Hair follicular keratinocyte (primary cell): Measurements from ENCODE around the gene UBL4A. TPM values are rescaled to one million over a fixed set of nuclear protein-coding genes. Genes with fewer than 3 reads are reported as not detected.

Experiments
- total RNA-seq: library from RNA; depleted of rRNA; stranded (reverse); fragments of >200 nt; gene quantifications from 2 replicates; pipeline ENCODE4 v1.2.3, GENCODE V29; 2015

The UBL4A gene
- total RNA-seq: 59.2 and 60.0 TPM in 2 replicates

GRCh38 chrX:154486396-154487207 lies at the start of gene UBL4A:
TSS of gene UBL4A (minus strand) at chrX:154486615. CDS start at chrX:154486584, 31 bp downstream.

DNA sequence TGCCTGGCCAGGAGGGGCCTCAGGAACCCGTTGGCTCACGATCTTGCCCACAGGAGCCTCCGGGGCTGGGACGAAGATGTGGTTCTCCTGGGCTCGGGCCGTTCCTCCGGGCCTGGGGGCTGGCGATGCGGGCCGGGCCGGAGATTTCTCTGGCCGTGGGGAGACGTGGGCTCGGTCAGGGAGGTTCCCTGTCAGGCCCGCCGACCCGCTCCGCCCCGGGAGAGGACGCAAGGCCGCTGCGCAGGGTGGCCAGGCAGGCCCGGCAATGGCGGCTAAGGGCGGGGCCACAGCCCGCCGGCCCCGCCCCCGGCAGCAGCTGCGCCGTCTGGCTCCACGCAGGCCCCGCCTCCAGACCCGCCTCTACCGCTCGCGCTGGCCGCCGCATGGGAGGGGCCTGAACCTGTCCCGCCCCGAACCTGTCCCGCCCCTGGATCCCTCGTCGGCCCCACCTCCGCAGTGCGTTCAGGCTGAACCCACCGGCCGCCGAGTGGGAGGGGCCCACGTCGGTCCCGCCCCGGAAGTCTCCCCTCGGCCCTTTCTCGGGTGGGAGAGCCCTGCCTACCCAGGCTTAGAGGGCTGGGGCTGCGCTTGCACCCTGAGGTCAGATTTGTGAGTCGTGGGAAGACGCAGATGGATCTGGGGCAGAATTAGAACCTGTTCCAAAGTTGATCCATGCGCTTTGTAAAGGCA lies 29.7 kb upstream of the UBL4A start, which contains the start of gene FAM3A:
FAM3A (minus strand) TSS at position 267 of the 690 bp plus-strand sequence. CDS start 460 bp downstream, outside the sequence.

DNA sequence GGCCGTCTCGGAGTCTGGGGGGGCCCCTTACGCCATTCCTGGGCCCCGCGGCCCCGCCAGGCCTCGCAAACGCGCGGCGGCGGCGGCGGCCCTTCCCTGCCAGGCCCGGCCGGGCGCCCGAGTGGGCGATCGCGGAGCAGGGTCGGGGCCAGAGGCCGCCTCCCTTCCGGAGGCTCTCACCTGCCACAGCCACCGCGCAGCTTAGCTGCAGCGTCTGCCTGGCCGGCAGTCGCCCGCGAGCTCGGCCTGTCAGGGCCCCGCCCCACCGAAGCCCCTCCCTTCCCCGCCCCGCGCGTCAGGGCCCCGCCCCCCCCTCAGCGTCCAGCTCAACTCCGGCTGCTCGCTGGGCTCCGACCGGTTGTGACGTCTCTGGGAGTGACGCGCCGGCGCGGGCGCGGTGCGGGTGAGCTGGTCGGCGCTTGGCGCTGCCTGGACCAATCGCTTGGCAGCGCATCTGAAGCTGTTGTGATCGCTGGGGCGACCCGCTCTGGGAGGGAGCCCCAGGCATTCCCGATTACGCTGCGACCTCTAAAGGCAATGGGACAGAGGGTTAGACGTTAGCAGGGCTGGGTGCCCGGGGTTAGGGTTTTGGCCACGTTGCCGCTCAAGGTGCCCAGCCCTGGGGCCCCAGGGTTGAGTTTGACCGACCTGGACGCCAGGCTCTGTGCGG lies 4.1 kb upstream of the UBL4A start, which contains the start of gene SLC10A3:
SLC10A3 (minus strand) TSS at position 216 of the 670 bp plus-strand sequence. CDS start 1,689 bp downstream, outside the sequence.

DNA sequence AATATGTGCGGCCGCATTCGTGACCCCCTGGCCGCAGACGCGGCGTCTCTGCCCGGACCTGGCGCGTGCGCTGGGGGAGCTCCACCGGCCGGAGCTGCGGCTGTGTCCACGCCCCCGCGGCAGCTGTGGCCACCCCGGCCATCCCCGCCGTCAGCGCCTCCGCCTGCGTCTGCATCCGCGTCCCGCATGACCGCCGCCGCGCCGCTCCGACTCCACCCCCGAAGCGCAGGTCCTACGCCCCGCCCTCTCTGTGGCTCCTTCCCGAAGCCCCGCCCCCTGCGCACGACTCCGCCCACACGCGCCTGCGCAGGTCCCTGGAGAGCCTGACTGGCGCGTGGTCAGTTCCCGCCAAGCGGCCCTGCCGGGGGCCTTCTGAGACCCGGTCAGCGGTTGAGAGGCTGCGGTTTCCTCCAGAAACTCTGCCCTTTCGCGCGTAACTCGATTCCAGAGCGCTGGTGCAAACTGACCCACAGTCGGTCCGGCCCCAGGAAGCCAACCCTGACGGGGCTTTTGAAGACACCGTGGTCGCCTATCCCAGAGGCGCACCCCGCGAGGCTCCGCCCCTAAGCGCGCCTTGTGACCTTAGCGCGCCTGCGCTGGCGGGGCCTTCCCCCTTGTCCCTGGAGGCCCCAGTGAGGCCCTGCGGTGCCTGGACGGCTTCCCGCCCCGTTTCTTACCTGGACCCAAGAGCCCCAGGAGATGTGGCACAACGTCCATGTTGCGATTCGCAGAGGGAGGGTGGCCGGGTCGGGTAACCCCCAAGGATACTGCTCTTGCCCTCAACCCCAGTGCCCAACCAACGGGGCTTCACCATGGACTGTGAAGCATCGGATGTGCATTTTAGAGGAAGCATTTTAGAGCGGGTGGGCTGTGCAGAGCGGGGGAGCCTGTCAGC lies 7.4 kb downstream of the UBL4A start, which contains the start of gene LAGE3:
LAGE3 (minus strand) TSS at position 554 of the 895 bp plus-strand sequence; CDS start at position 188, 366 bp downstream.

DNA sequence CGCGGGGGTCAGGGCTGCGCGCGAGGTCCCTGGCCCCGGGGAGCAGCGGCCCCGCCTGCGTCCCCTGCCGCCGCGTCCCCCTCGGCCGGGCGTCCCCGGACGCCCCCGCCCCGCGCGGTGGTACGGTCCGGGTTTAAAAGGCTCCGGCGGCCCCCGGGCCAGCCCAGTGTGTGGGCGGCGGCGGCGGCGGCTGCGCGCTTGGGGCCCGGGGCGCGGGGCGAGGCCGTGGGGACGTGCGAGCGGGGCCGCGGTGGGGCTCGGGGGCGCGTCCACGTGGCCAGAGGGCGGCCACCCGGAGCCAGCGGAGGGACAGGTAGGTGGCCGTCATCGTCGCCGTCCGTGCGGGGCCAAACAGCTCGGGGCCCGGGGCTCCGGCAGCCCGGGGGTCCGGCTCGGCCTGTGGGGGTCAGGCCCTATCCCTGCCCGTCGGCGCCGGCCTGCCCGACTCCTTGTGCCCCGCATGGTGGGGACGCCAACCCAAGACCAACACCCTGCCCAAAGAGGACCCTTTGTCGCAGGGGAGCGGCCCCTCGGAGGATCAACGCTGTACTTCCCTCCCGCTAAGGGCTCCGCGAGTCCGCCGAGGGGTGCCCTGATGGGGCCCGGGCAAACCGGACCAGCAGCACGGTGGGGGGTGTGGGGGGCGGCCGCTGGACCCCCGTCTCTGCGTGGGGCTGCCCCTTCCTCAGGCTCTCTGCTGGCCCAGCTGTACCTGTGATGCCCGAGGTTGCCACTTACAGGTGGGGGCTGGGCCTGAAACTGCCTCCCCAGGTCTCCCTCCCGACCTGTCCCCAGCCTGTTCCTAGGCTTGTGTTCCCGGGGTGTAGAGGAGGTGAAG lies 28.1 kb downstream of the UBL4A start, which contains the start of gene PLXNA3:
PLXNA3 (plus strand) TSS at position 166 of the 838 bp plus-strand sequence. CDS start 1,903 bp downstream, outside the sequence.

DNA sequence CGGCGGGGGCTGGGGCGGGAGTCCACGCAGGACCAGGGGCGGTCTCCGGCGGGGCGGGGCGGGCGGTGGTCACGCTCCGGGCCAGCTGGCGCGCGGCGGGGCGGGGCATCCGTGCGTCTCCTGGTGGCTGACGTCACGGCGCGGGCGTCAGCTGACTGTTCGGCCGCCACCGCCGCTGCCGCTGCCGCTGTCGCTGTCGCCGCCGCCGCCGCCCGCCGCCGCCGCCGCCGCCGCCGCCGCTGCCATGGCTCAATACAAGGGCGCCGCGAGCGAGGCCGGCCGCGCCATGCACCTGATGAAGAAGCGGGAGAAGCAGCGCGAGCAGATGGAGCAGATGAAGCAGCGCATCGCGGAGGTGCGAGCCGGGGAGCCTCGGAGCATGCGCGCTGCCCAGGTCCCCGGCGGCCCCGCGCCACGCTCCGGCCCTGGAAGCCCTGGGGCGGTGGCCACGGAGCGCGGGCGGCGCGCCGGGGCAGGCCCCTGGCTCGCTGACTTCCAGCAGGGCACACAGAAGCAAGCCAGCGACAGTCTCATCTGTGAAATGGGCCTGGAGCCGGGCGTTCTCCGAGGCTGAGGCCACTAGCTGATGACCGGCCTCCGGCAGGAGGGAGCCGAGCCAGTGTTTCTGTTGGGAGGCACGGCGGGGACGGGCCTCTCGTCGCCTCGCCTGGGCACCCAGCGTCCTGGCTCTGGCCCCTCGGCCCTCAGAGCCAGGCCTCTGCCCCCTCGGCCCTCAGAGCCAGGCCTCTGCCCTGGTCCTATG lies 42.2 kb downstream of the UBL4A start, which contains the start of gene FAM50A:
FAM50A (plus strand) TSS at position 150 of the 763 bp plus-strand sequence; CDS start at position 245, 95 bp downstream.

DNA sequence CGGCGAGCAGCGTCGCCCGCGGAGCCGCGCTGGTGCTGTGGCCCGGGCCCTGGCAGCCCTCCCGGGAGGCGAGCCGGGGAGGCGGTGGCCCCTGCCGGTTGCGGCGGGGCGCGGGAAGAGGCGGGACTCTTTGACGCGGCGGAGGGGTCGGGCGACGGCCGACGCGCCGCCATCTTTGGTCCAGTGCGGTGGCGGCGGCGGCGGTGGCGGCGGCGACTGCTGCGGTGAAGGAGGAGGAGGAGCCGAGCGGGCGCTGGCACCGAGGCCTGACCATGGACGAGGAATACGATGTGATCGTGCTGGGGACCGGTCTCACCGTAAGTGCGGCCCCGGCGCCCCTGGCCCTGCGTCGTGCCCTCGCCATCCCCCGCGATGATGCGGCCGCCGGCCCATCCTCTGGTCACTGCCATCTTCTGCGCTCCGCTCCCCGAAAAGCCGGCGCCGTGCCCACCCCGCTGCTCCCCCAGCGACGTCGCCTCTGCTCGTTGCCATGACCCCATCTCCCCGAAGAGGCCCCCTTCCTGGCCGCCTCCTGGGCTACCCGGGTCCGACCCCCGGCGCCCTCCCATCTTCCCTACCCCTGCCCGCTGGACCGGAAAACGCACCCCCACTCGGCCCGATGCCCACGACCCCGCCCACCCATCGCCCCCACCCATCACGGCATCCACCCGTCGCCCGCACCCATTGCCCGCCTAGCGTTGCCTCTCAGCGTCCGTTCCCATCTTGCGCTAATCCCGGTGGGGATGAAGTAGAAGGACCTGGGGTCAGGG lies 49.2 kb downstream of the UBL4A start, which contains the start of gene GDI1:
GDI1 (plus strand) TSS at position 172 of the 770 bp plus-strand sequence; CDS start at position 273, 101 bp downstream.

Other genes starting within 250 kb of the UBL4A start
- gene OPN1MW3, start 229.0 kb downstream of the UBL4A start, total RNA-seq: not detected in 2 replicates
- gene TEX28, start 191.5 kb downstream of the UBL4A start, total RNA-seq: not detected in 2 replicates
- not detected in 2 replicates for gene TKTL1, start 190.8 kb downstream of the UBL4A start, total RNA-seq
- 1,383 and 1,552 TPM in 2 replicates for gene FLNA, start 112.0 kb downstream of the UBL4A start, total RNA-seq
- gene EMD, start 107.3 kb downstream of the UBL4A start, total RNA-seq: 62.3 and 71.4 TPM in 2 replicates
- 7,010 and 8,148 TPM in 2 replicates for gene RPL10, start 88.2 kb downstream of the UBL4A start, total RNA-seq
- gene DNASE1L1, start 77.4 kb downstream of the UBL4A start, total RNA-seq: 19.0 and 28.1 TPM in 2 replicates
- gene TAFAZZIN, start 75.1 kb downstream of the UBL4A start, total RNA-seq: 33.0 and 41.3 TPM in 2 replicates
- 23.0 and 31.1 TPM in 2 replicates for gene ATP6AP1, start 57.9 kb downstream of the UBL4A start, total RNA-seq
- gene GDI1, start 49.5 kb downstream of the UBL4A start, total RNA-seq: 63.6 and 107 TPM in 2 replicates
- 17.0 and 24.1 TPM in 2 replicates for gene FAM50A, start 42.5 kb downstream of the UBL4A start, total RNA-seq
- gene PLXNA3, start 28.3 kb downstream of the UBL4A start, total RNA-seq: 2.2 and 10.8 TPM in 2 replicates
- gene LAGE3, start 7.3 kb downstream of the UBL4A start, total RNA-seq: 42.2 and 56.3 TPM in 2 replicates
- gene SLC10A3, start 4.0 kb upstream of the UBL4A start, total RNA-seq: 38.3 and 39.0 TPM in 2 replicates
- 34.8 and 50.1 TPM in 2 replicates for gene FAM3A, start 29.6 kb upstream of the UBL4A start, total RNA-seq
- 61.3 and 77.4 TPM in 2 replicates for gene G6PD, start 60.2 kb upstream of the UBL4A start, total RNA-seq
- gene IKBKG, start 61.0 kb upstream of the UBL4A start, total RNA-seq: 12.3 and 14.1 TPM in 2 replicates
- gene CTAG1A, start 98.5 kb upstream of the UBL4A start, total RNA-seq: not detected in 2 replicates
- gene CTAG1B, start 132.7 kb upstream of the UBL4A start, total RNA-seq: not detected in 2 replicates
- gene CTAG2, start 167.0 kb upstream of the UBL4A start, total RNA-seq: not detected in 2 replicates